Loucy (cell line): Measurements from ENCODE around the gene PMEPA1.

Experiments
- H2AFZ ChIP-seq: fragments of 200-600 bp; sonication (generic); 2 replicates; pipeline ENCODE4 v1.6.0; 2016; ENCODE audit warnings: antibody characterized with exemption, mild to moderate bottlenecking, low read length, moderate library complexity
- H3F3A ChIP-seq: fragments of 200-600 bp; 2 replicates; pipeline ENCODE4 v1.6.0; 2016; ENCODE audit warnings: antibody characterized with exemption, low read depth, mild to moderate bottlenecking
- H3K27me3 ChIP-seq: fragments of 200-600 bp; sonication (generic); 2 replicates; pipeline ENCODE4 v1.6.1; 2014; ENCODE audit warnings: low read length, mild to moderate bottlenecking; ENCODE audit not compliant: insufficient read depth, poor library complexity, severe bottlenecking
- H3K36me3 ChIP-seq: fragments of 200-600 bp; sonication (generic); 2 replicates; pipeline ENCODE4 v1.6.1; 2016; ENCODE audit warnings: low read length; ENCODE audit not compliant: insufficient read depth
- H3K4me1 ChIP-seq: fragments of 200-600 bp; sonication (generic); 2 replicates; pipeline ENCODE4 v1.5.1; 2014; ENCODE audit warnings: low read length, mild to moderate bottlenecking; ENCODE audit not compliant: insufficient read depth, poor library complexity, severe bottlenecking
- H3K4me2 ChIP-seq: fragments of 200-600 bp; sonication (generic); 2 replicates; pipeline ENCODE4 v1.6.0; 2014; ENCODE audit warnings: antibody characterized with exemption, low read length, low read depth, mild to moderate bottlenecking; ENCODE audit not compliant: poor library complexity, severe bottlenecking
- H3K4me3 ChIP-seq: fragments of 200-600 bp; sonication (generic); 2 replicates; pipeline ENCODE4 v1.5.1; 2014; ENCODE audit warnings: low read length, mild to moderate bottlenecking, mixed read lengths; ENCODE audit not compliant: poor library complexity, severe bottlenecking
- H3K79me2 ChIP-seq: fragments of 200-600 bp; sonication (generic); 2 replicates; pipeline ENCODE4 v1.6.1; 2014; ENCODE audit warnings: low read length; ENCODE audit not compliant: insufficient read depth
- H3K9ac ChIP-seq: fragments of 200-600 bp; sonication (generic); 2 replicates; pipeline ENCODE4 v1.6.0; 2014; ENCODE audit warnings: mild to moderate bottlenecking, low read depth, low read length, moderate library complexity; ENCODE audit not compliant: poor library complexity, severe bottlenecking
- H3K9me2 ChIP-seq: fragments of 200-600 bp; sonication (generic); replicated peaks from 2 replicates; pipeline ENCODE4 v1.6.1; 2016; ENCODE audit warnings: low read depth, low read length, mixed read lengths
- H3K9me3 ChIP-seq: fragments of 200-600 bp; sonication (generic); 2 replicates; pipeline ENCODE4 v1.6.1; 2014; ENCODE audit warnings: mild to moderate bottlenecking, antibody characterized with exemption, low read length, low read depth; ENCODE audit not compliant: insufficient read depth
- H4K20me1 ChIP-seq: fragments of 200-600 bp; sonication (generic); 2 replicates; pipeline ENCODE4 v1.6.0; 2014; ENCODE audit warnings: antibody characterized with exemption, low read length, mild to moderate bottlenecking; ENCODE audit not compliant: insufficient read depth, poor library complexity, severe bottlenecking
- CTCF ChIP-seq: fragments of 200-600 bp; sonication (generic); conservative IDR thresholded peaks from 2 replicates; pipeline ENCODE4 v1.5.1; 2014; ENCODE audit warnings: mild to moderate bottlenecking, antibody characterized with exemption, low read length
- EZH2phosphoT487 ChIP-seq: fragments of 200-600 bp; IDR thresholded peaks from 2 replicates; pipeline ENCODE4 v1.6.1; 2018; ENCODE audit warnings: antibody characterized with exemption, mild to moderate bottlenecking, moderate library complexity, borderline replicate concordance

The PMEPA1 gene

DNA sequence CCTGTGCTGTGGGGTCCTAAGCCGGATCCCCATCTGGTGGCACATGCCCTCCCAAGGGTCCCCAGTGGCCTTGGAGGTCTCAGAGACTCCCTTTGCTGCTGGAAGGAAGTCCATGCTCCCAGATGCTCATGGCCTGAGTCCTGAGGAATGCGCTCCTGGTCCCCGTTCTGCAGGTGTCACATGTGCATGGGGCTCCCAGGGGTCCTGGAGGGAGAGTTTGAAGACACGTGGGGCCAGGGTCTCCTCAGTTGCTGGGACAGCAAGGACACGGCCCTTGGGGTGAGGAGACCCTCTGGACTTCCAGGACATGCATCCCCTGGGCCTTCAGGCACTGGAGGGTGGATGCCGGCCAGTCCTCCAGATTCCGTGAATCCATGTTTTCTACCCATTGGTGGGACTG, 101.3 kb downstream of the PMEPA1 start:
- no peaks in the 10 kb centered on the region for H3K9me3 ChIP-seq
- no peak for TF ChIP-seq EZH2phosphoT487
- no peak for TF ChIP-seq CTCF
- H3K9ac ChIP-seq: no peak overlapping the region
- H3K4me3 ChIP-seq: no peak overlapping the region
- no peaks in the 10 kb centered on the region for H3F3A ChIP-seq
- H3K79me2 ChIP-seq: no peaks in the 10 kb centered on the region
- H3K4me1 ChIP-seq: no peaks in the 10 kb centered on the region
- no peaks in the 10 kb centered on the region for H3K27me3 ChIP-seq
- no peaks in the 10 kb centered on the region for H3K36me3 ChIP-seq
- H4K20me1 ChIP-seq: no peaks in the 10 kb centered on the region
- H3K4me2 ChIP-seq: no peak overlapping the region
- H3K9me2 ChIP-seq: no peaks in the 10 kb centered on the region
- no peak overlapping the region for H2AFZ ChIP-seq

DNA sequence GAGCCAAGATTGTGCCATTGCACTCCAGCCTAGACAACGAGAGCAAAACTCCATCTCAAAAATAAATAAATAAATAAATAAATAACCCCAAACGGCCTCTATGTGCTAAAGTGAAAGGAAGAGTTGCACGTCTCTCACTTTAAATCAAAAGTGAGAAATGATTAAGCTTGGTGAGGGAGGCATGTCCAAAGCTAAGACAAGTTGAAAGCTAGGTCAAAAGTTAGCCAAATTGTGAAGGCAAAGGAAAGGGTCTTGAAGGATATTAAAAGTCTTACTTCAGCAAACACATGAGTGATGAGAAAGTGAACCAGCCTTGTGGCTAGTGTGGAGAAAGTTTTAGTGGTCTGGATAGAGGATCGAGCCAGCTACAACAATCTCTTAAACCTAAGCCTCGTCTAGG, 103.9 kb downstream of the PMEPA1 start:
- Histone ChIP-seq H2AFZ (no peak overlapping the region), H4K20me1 (no peaks in the 10 kb centered on the region), H3F3A (no peaks in the 10 kb centered on the region), H3K4me2 (no peak overlapping the region), H3K36me3 (no peaks in the 10 kb centered on the region), H3K4me3 (no peak overlapping the region), H3K9me3 (no peaks in the 10 kb centered on the region), H3K4me1 (no peaks in the 10 kb centered on the region), H3K9me2 (no peaks in the 10 kb centered on the region), H3K27me3 (no peaks in the 10 kb centered on the region), H3K79me2 (no peaks in the 10 kb centered on the region), H3K9ac (no peak overlapping the region)
- no peak for TF ChIP-seq EZH2phosphoT487
- no peak for TF ChIP-seq CTCF

DNA sequence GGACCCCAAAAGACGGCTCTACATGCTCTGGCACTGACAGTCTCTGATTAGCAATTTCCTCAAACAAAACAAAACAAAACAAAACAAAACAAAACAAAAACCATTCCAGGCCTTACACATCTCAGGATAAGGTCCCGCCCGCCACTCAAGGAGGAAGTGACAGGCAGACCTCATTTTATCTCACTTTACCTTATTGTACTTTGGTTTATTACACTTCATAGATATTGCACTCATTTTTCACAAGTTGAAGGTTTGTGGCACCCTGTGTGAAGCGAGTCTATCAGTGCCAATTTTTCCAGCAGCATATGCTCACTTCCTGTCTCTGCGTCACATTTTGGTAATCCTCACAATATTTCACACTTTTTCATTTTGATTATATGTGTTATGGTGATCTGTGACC, 104.8 kb downstream of the PMEPA1 start:
- Histone ChIP-seq H3F3A (no peaks in the 10 kb centered on the region), H3K9me2 (no peaks in the 10 kb centered on the region), H3K9ac (no peak overlapping the region), H3K4me1 (no peaks in the 10 kb centered on the region), H3K79me2 (no peaks in the 10 kb centered on the region), H3K4me2 (no peak overlapping the region), H3K9me3 (no peaks in the 10 kb centered on the region), H2AFZ (no peak overlapping the region), H3K27me3 (no peaks in the 10 kb centered on the region), H4K20me1 (no peaks in the 10 kb centered on the region), H3K4me3 (no peak overlapping the region), H3K36me3 (no peaks in the 10 kb centered on the region)
- no peak for TF ChIP-seq CTCF
